Activated naive CD4-positive, alpha-beta T cell treated with anti-CD3 and anti-CD28 coated beads, Interleukin-2, amount 10 ng/mL, durations not matched to agents 7 days and 5 days (primary cell): Measurements from ENCODE around the gene CRACDL.

Experiments used
- CTCF ChIA-PET: fragments of 350-600 bp; sonication (Branson Sonifier 250); formaldehyde crosslinking; loops from one replicate; lab custom pipeline; 2021; ENCODE audit warnings: antibody characterized with exemption; lab: Charles Lee
- DNase-seq: peaks from one replicate; pipeline ENCODE4 v3.0.0-alpha.2; 2020
- H3K27ac Mint-ChIP-seq: one replicate; pipeline ENCODE4 v1.8.0; 2021; ENCODE audit warnings: mild to moderate bottlenecking, moderate library complexity, mixed read lengths
- H3K27me3 Mint-ChIP-seq: one replicate; pipeline ENCODE4 v1.8.0; 2021; ENCODE audit warnings: mild to moderate bottlenecking, mixed read lengths
- H3K36me3 Mint-ChIP-seq: one replicate; pipeline ENCODE4 v1.8.0; 2021; ENCODE audit warnings: mixed read lengths
- H3K4me1 Mint-ChIP-seq: one replicate; pipeline ENCODE4 v1.8.0; 2021; ENCODE audit warnings: mixed read lengths
- H3K4me3 Mint-ChIP-seq: one replicate; pipeline ENCODE4 v1.8.0; 2021; ENCODE audit warnings: mild to moderate bottlenecking, moderate library complexity, mixed read lengths
- H3K9me3 Mint-ChIP-seq: one replicate; pipeline ENCODE4 v1.8.0; 2021; ENCODE audit warnings: mixed read lengths

Gene CRACDL

GRCh38 chr2:98913916-98914712 is 21.9 kb downstream of the CRACDL start:
- no peak overlapping the region for H3K4me3 Mint-ChIP-seq
- H3K27ac Mint-ChIP-seq = no peak overlapping the region
- no peaks in the 10 kb centered on the region for H3K9me3 Mint-ChIP-seq
- CTCF ChIA-PET = no interaction called here
- no peaks in the 10 kb centered on the region for H3K36me3 Mint-ChIP-seq
- peaks cover 82% of the 10 kb centered on the region for H3K27me3 Mint-ChIP-seq
- DNase-seq = no peak
- peaks cover 28% of the 10 kb centered on the region for H3K4me1 Mint-ChIP-seq

DNA sequence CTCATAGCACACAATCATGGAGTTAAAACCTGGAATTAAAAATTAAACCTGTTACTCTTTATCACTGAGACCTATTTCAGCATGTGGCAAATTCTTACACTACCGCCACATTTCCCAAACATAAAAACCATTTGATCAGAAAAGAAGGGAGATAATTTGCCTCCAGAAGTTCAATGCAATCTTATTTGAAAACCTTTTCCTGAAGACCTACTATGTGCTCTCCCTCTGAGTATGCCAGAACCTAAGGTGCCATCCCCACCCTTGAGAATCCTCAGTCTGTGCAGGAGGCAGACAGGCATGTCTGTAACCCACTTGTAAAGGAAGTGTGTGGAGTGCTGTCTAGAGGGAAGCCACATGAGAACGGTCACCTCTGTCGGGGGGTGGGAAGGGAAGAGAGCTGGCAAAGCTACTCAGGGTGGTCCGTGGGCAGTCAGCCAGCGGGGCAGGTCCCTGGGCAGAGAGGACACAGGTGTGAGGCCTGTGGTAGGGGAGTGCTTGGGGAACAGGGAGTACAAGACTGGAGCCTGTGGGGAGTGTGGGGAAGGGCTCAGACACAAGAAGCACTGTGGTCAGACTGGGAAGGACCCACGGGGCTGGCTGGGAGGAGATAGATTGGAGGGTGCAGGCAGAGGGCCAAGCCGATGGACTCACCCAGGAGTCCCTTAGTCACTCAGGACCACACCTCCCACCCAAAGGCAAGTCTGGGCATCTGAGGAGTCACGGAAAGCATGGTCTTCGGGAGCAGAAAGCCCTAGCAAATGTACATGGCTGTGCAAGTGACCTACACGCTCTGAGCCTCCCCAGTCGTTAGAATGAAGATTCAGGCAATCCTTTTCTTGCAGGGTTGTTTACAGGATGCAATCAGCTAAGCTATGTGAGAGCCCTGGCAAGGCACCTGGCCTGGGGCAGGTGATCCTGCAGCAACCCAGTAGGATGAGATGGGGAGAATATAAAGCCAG is 22.8 kb downstream of the CRACDL start:
- CTCF ChIA-PET = no interaction called here
- no peak overlapping the region for H3K27ac Mint-ChIP-seq

GRCh38 chr2:98912221-98912851 is 23.7 kb downstream of the CRACDL start:
- CTCF ChIA-PET = no interaction called here
- Mint-ChIP-seq H3K27me3 (peaks cover 85% of the 10 kb centered on the region), H3K27ac (no peak overlapping the region), H3K4me1 (peaks cover 34% of the 10 kb centered on the region), H3K4me3 (no peak overlapping the region), H3K9me3 (no peaks in the 10 kb centered on the region), H3K36me3 (no peaks in the 10 kb centered on the region)
- no peak for DNase-seq

More for the DNA sequence above, 22.8 kb downstream of the CRACDL start:
- Mint-ChIP-seq H3K9me3 (no peaks in the 10 kb centered on the region), H3K36me3 (no peaks in the 10 kb centered on the region), H3K4me1 (peaks cover 34% of the 10 kb centered on the region), H3K27me3 (peaks cover 79% of the 10 kb centered on the region), H3K4me3 (no peak overlapping the region)
- DNase-seq = no peak

DNA sequence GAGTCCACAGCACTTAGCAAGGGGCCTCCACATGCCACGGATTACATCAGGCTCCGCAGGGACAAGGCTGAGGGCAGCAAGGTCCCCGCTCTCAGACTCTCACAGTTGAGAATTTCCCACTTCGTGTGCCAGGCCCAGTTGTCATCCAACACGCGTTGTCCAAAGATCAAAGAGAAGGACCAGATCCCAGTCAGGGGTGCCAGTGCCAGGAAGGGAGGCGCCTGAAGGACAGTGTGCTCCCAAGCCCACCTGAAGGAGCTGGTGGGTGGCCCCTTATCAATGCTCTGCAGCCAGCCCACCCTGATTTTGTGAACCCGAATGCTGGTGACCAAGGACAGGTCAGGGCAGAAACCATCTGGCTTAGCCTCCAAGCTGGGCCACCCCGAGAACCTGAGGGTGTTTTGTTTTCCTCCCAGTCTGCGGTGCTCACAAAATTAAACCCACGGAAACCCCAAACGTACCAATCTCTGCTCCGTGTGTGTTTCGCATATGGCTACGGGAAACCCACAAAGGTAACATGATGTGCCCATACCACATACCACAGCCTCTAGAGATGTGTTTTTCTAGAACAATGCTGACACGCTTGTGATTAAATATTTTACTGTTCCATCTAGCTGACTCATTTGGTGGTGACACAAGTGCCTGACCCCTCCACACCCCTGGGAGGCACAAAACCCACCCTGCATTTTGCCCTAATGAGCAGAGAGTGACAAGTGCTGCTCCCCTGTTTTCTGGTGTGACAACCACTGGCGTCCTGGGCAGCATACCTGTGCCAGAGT is 24.5 kb downstream of the CRACDL start:
- DNase-seq = peak; percentile 46
- Mint-ChIP-seq H3K27ac (no peak overlapping the region), H3K36me3 (no peaks in the 10 kb centered on the region), H3K9me3 (no peaks in the 10 kb centered on the region), H3K4me1 (peaks cover 34% of the 10 kb centered on the region), H3K27me3 (peaks cover 83% of the 10 kb centered on the region), H3K4me3 (no peak overlapping the region)
- CTCF ChIA-PET = no interaction called here

DNA sequence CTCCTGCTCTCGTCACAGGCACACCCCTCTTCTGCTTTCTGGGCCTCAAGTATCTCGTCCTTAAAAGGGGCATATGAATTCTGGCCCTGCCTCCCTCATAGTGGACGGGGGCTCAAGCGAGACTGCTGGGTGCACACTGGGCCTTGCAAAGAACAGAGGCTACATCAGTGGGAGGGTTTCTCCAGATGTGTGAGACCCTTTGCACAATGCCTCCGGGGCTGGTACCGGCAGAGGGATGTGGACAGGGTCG is 25.0 kb downstream of the CRACDL start:
- Mint-ChIP-seq H3K36me3 (no peaks in the 10 kb centered on the region), H3K27ac (no peak overlapping the region), H3K4me3 (no peak overlapping the region), H3K9me3 (no peaks in the 10 kb centered on the region), H3K4me1 (peaks cover 34% of the 10 kb centered on the region), H3K27me3 (peaks cover 82% of the 10 kb centered on the region)
- DNase-seq = no peak
- CTCF ChIA-PET = no interaction called here

GRCh38 chr2:98910349-98911125 is 25.5 kb downstream of the CRACDL start:
- Mint-ChIP-seq H3K27ac (no peak overlapping the region), H3K9me3 (no peaks in the 10 kb centered on the region), H3K4me1 (peaks cover 34% of the 10 kb centered on the region), H3K4me3 (no peak overlapping the region), H3K27me3 (peaks cover 77% of the 10 kb centered on the region), H3K36me3 (no peaks in the 10 kb centered on the region)
- DNase-seq = no peak
- CTCF ChIA-PET = no interaction called here

- no peaks in the 10 kb centered on the region for H3K36me3 Mint-ChIP-seq
- peaks cover 34% of the 10 kb centered on the region for H3K4me1 Mint-ChIP-seq
- DNase-seq = no peak
- CTCF ChIA-PET = interaction anchor here (0.8 kb wide), 1 partner anchor 38 kb away, joined by 4 read pairs; no protein-coding TSS in a partner anchor
- H3K4me3 Mint-ChIP-seq = no peak overlapping the region
- no peak overlapping the region for H3K27ac Mint-ChIP-seq
- no peaks in the 10 kb centered on the region for H3K9me3 Mint-ChIP-seq
- peaks cover 71% of the 10 kb centered on the region for H3K27me3 Mint-ChIP-seq
Measured at GRCh38 chr2:98909317-98910211, 26.5 kb downstream of the CRACDL start.

GRCh38 chr2:98908931-98909316 is 27.1 kb downstream of the CRACDL start:
- CTCF ChIA-PET = interaction anchor here (0.8 kb wide), 1 partner anchor 37 kb away, joined by 4 read pairs; no protein-coding TSS in a partner anchor
- Mint-ChIP-seq H3K36me3 (no peaks in the 10 kb centered on the region), H3K9me3 (no peaks in the 10 kb centered on the region), H3K27ac (no peak overlapping the region), H3K27me3 (peaks cover 64% of the 10 kb centered on the region), H3K4me3 (no peak overlapping the region), H3K4me1 (peaks cover 34% of the 10 kb centered on the region)
- no peak for DNase-seq

DNA sequence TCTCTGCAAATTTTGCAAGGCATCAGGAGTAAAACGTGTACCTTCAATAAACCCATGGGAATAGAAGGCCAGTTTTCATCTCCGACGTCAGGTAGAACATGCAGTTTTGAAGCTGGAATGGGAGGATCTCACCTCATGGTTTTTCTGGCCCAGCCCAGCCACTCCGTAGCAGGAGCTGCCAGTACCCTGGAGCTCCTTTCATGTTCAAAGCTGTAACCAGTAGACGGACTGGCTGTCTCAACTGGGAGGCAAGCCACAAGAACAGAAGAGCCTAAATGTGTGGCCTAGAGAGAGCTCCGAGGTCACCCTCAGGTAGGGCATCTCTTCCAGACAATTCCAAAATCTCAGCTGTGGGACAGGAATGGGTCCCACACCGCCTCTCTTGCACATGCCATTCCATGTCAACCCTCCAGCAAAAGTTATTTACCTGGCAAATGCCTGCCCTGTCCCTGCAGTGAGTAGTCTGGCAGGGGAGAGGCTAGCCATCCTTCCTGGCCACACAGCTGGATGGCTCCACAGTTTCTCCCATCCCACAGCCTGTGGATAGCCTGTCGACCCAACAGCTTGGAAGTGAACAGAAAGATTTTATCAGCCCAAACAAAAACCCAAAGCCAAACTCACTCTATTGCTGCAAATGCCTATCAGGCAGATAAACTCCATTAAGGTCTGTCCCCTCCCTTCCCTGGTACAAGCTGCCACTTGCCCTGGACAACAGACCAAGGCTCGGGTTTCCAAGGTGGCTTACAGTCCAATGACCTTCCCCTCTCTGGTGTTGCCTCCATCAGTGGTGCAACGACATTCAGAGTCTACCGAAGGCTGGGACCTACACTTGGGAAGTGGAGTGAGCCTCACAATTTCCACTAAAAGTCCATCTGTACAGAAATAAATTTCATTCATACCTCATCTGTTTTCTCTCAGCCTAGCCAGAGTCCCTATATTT is 27.8 kb downstream of the CRACDL start:
- no peaks in the 10 kb centered on the region for H3K9me3 Mint-ChIP-seq
- H3K36me3 Mint-ChIP-seq = no peaks in the 10 kb centered on the region
- H3K4me3 Mint-ChIP-seq = no peak overlapping the region
- DNase-seq = no peak
- peaks cover 58% of the 10 kb centered on the region for H3K27me3 Mint-ChIP-seq
- H3K27ac Mint-ChIP-seq = no peak overlapping the region
- H3K4me1 Mint-ChIP-seq = peaks cover 34% of the 10 kb centered on the region
- CTCF ChIA-PET = interaction anchor here (0.8 kb wide), 2 partner anchors 10 to 36 kb away, joined by 4 read pairs; no protein-coding TSS in a partner anchor

DNA sequence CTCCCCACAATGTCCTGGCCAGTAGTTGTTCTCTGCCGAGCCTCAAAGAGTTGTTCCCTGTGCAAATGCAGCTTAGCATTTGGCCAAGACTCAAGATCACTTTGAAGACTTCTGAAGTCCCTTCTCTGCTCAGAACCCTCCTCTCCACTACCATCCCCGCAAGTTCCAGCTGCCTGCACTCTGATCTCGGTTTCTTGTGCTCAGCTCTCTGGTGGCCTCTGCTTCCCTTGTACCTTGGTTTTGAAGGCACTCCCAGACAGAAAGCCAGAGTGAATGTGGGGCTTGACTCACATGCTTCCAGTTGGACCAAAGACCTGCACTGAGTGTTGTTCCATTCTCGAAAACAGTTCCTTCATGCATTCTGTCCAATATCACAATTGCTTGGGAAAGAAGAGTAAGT is 28.6 kb downstream of the CRACDL start:
- Mint-ChIP-seq H3K36me3 (no peaks in the 10 kb centered on the region), H3K9me3 (no peaks in the 10 kb centered on the region), H3K27ac (no peak overlapping the region), H3K27me3 (peaks cover 56% of the 10 kb centered on the region), H3K4me1 (peaks cover 31% of the 10 kb centered on the region), H3K4me3 (no peak overlapping the region)
- no peak for DNase-seq
- CTCF ChIA-PET = no interaction called here

GRCh38 chr2:98903767-98904485 is 32.1 kb downstream of the CRACDL start:
- Mint-ChIP-seq H3K9me3 (no peaks in the 10 kb centered on the region), H3K27me3 (peaks cover 31% of the 10 kb centered on the region), H3K36me3 (no peaks in the 10 kb centered on the region), H3K27ac (no peak overlapping the region), H3K4me1 (peaks cover 4% of the 10 kb centered on the region), H3K4me3 (no peak overlapping the region)
- DNase-seq = no peak
- CTCF ChIA-PET = no interaction called here
